Testis (tissue), 2 donors: ENCODE data around the gene PHKA1.

Experiments used
- POLR2A ChIP-seq: fragments of 450-650 bp; IDR thresholded peaks from one replicate; pipeline ENCODE4 v1.6.1; 2017; ENCODE audit warnings: antibody characterized with exemption, mild to moderate bottlenecking, moderate library complexity
- TF ChIP-seq, protein P1 (sequence below), 3 experiments: fragments of 450-650 bp in 2 of 3; fragments of 200-600 bp in 1 of 3; sonication (generic) in 1 of 3; IDR thresholded peaks; one replicate each; pipeline ENCODE4 v1.5.1; 2016 to 2019; ENCODE audit warnings: antibody characterized with exemption in 3 of 3, mild to moderate bottlenecking in 2 of 3, moderate library complexity in 1 of 3

DNA sequence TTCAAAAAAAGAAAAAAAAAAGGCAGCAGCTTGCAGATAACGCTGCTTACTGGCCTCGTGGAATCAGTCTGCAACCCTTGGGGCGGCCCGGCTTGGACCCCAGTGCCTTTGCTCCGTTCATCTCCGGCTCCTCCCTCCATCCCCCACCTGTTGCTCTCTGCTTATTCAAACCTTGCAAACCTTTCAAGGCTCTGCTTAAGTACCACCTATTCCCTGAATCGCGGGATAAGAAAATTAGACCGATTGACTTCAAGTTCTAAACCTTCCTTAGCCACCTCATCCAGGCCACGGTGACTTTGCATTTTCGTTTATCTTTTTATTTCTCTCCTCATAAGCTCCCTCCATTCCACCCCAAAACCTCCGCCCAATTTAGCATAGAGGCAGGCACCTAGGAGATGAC, 1.4 kb upstream of the PHKA1 start:
- no peak for TF ChIP-seq POLR2A
- TF ChIP-seq, protein P1, sequence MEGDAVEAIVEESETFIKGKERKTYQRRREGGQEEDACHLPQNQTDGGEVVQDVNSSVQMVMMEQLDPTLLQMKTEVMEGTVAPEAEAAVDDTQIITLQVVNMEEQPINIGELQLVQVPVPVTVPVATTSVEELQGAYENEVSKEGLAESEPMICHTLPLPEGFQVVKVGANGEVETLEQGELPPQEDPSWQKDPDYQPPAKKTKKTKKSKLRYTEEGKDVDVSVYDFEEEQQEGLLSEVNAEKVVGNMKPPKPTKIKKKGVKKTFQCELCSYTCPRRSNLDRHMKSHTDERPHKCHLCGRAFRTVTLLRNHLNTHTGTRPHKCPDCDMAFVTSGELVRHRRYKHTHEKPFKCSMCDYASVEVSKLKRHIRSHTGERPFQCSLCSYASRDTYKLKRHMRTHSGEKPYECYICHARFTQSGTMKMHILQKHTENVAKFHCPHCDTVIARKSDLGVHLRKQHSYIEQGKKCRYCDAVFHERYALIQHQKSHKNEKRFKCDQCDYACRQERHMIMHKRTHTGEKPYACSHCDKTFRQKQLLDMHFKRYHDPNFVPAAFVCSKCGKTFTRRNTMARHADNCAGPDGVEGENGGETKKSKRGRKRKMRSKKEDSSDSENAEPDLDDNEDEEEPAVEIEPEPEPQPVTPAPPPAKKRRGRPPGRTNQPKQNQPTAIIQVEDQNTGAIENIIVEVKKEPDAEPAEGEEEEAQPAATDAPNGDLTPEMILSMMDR (IDR thresholded peaks at IDR 0.05) = no peak
